PC-3 (cell line): ENCODE measurements around the gene PRKCQ. TPM values are rescaled to one million over a fixed set of nuclear protein-coding genes. Genes with fewer than 3 reads are reported as not detected.

Experiments
- ATAC-seq: fragments of 200-7000 bp; cut with Tn5 transposase; 2 replicates; pipeline ENCODE4 v1.9.1; 2020; ENCODE audit warnings: mild to moderate bottlenecking, moderate library complexity
- BruUV-seq: library from RNA; stranded (reverse); fragments of 400-500 nt; replicated peaks from 2 replicates; lab custom pipeline; 2021; lab: Mats Ljungman, UMichigan
- CTCF ChIA-PET: fragments of 300-600 bp; sonication (Branson Sonifier 250); formaldehyde crosslinking; loops from one replicate; lab custom pipeline; 2022; ENCODE audit warnings: antibody characterized with exemption; lab: Charles Lee
- POLR2A ChIA-PET: fragments of 300-600 bp; sonication (Branson Sonifier 250); formaldehyde crosslinking; loops from one replicate; lab custom pipeline; 2022; ENCODE audit warnings: antibody characterized with exemption; ENCODE audit not compliant: unreplicated experiment; lab: Charles Lee
- DNase-seq: peaks from one replicate; pipeline ENCODE4 v3.0.0-alpha.2; 2015
- H2AFZ ChIP-seq: fragments of 300-600 bp; sonication (generic); 2 replicates; pipeline ENCODE4 v1.6.0; 2016; ENCODE audit warnings: antibody characterized with exemption, low read length
- H3F3A ChIP-seq: fragments of 300-600 bp; sonication (generic); one replicate; pipeline ENCODE4 v1.6.0; 2017; ENCODE audit warnings: antibody characterized with exemption, low read length, control low read depth, mild to moderate bottlenecking; ENCODE audit not compliant: unreplicated experiment
- H3K27ac ChIP-seq: fragments of 300-600 bp; sonication (generic); 2 replicates; pipeline ENCODE4 v1.5.1; 2016; ENCODE audit warnings: mild to moderate bottlenecking, low read length
- H3K27me3 ChIP-seq: fragments of 300-600 bp; sonication (generic); 2 replicates; pipeline ENCODE4 v1.6.1; 2016; ENCODE audit warnings: low read length, mixed read lengths
- H3K36me3 ChIP-seq: fragments of 300-600 bp; sonication (generic); 2 replicates; pipeline ENCODE4 v1.6.1; 2016; ENCODE audit warnings: low read depth, mixed run types, low read length, mixed read lengths
- H3K4me1 ChIP-seq: fragments of 300-600 bp; sonication (generic); 2 replicates; pipeline ENCODE4 v1.5.1; 2016; ENCODE audit warnings: low read length; ENCODE audit not compliant: insufficient read depth
- H3K4me2 ChIP-seq: fragments of 300-600 bp; sonication (generic); 2 replicates; pipeline ENCODE4 v1.6.0; 2016; ENCODE audit warnings: low read length
- H3K4me3 ChIP-seq: fragments of 300-600 bp; sonication (generic); 2 replicates; pipeline ENCODE4 v1.5.1; 2016; ENCODE audit warnings: mild to moderate bottlenecking, low read length, mixed read lengths
- H3K79me2 ChIP-seq: fragments of 300-600 bp; sonication (generic); 2 replicates; pipeline ENCODE4 v1.6.1; 2017; ENCODE audit warnings: low read length, mixed read lengths
- H3K9ac ChIP-seq: fragments of 300-600 bp; sonication (generic); 2 replicates; pipeline ENCODE4 v1.6.0; 2016; ENCODE audit warnings: mild to moderate bottlenecking, low read length
- H3K9me2 ChIP-seq: fragments of 300-600 bp; sonication (generic); replicated peaks from 2 replicates; pipeline ENCODE4 v1.6.1; 2016; ENCODE audit warnings: mixed run types, low read length, mixed read lengths
- H3K9me3 ChIP-seq: fragments of 300-600 bp; sonication (generic); 2 replicates; pipeline ENCODE4 v1.6.1; 2016; ENCODE audit warnings: low read length, mixed read lengths
- H4K20me1 ChIP-seq: fragments of 300-600 bp; sonication (generic); 2 replicates; pipeline ENCODE4 v1.6.1; 2016; ENCODE audit warnings: low read length, mixed read lengths
- CTCF ChIP-seq: fragments of 300-600 bp; sonication (generic); conservative IDR thresholded peaks from 2 replicates; pipeline ENCODE4 v1.5.1; 2017; ENCODE audit warnings: antibody characterized with exemption, low read depth, mild to moderate bottlenecking, low read length
- EZH2 ChIP-seq: fragments of 300-600 bp; sonication (generic); IDR thresholded peaks from one replicate; pipeline ENCODE4 v1.6.1; 2017; ENCODE audit warnings: antibody characterized with exemption, mild to moderate bottlenecking, low read length; ENCODE audit not compliant: unreplicated experiment
- EZH2phosphoT487 ChIP-seq: fragments of 300-600 bp; sonication (generic); IDR thresholded peaks from 2 replicates; pipeline ENCODE4 v1.6.1; 2018; ENCODE audit warnings: mild to moderate bottlenecking, antibody characterized with exemption, low read length, borderline replicate concordance
- intact Hi-C: fragments of 100-400 bp; cut with micrococcal nuclease; formaldehyde crosslinking; loops from 2 replicates; pipeline ENCODE4 v1.9.0; 2023
- total RNA-seq: library from RNA; depleted of rRNA; stranded (reverse); fragments of >200 nt; gene quantifications from 2 replicates; pipeline ENCODE4 v1.2.3, GENCODE V29; 2014

The PRKCQ gene
- total RNA-seq, 1 experiment from 2014 or later: not detected

DNA sequence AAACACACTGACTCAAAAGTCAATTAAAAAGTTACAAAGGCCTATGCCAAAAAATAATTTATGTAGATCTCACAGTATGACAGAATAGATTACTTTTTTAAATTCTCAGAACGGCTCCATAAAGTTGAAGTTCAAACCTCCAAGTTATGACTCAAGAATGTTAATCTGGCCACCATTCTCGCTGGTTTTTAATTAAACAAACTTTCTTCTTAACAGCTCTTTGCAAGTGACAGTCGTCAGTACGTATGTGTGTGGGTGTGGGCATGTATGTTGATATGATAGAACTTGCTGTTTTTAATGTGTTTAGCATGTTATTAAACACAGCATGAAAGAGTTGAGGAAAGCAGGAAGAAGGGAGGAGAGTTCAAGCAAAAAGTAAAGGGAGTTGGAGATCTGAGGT, 18.5 kb downstream of the PRKCQ start:
- Histone ChIP-seq H3K4me1 (no peaks in the 10 kb centered on the region), H3K9me3 (no peaks in the 10 kb centered on the region), H3K36me3 (no peaks in the 10 kb centered on the region), H3K4me2 (no peak overlapping the region), H3F3A (no peaks in the 10 kb centered on the region), H3K27ac (no peak overlapping the region), H3K27me3 (peaks cover 78% of the 10 kb centered on the region), H4K20me1 (no peaks in the 10 kb centered on the region), H3K79me2 (no peaks in the 10 kb centered on the region), H3K4me3 (no peak overlapping the region), H2AFZ (no peak overlapping the region), H3K9ac (no peak overlapping the region), H3K9me2 (no peaks in the 10 kb centered on the region)
- ChIA-PET CTCF (no interaction called here), POLR2A (no interaction called here)
- ATAC-seq (no peak), DNase-seq (no peak)
- intact Hi-C loops: no loop called here
- no peak for TF ChIP-seq EZH2phosphoT487
- no peak for TF ChIP-seq CTCF
- no peak for TF ChIP-seq EZH2
- BruUV-seq: no TSS peak

DNA sequence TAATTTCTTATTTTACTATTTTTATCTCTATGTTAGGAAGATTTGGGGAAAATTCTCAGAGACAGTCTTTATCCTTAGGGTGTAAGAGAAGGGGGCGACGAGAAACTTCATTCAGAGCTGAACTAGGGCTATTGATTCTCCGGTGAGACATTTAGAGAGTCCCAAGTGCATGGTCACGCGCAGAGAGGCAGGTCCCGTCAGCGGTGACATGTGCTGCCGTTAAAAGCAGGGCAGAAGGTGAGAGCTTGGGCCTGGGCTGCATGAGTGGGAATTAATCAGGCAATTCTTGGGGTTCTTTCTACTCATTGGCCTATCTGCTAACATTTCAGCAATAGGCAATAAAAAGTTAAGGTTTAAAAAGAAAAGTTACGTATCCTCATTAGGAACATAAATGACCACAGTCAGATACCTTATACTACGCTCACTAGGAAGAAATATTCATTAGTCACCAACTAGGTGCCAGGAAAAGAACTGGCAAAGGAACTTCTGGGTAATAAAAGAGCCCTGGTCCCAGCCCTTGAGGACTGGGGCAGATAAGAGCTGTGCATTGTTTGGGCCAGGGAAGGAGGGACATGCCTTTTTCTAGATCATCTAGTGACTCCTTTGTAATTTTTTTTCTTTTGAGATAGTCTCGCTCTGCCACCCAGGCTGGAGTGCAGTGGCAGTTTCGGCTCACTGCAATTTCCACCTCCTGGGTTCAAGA, 21.2 kb downstream of the PRKCQ start:
- H2AFZ ChIP-seq: no peak overlapping the region
- H3K27me3 ChIP-seq: peaks cover 54% of the 10 kb centered on the region
- no peaks in the 10 kb centered on the region for H3K9me2 ChIP-seq
- H3K9ac ChIP-seq: no peak overlapping the region
- ATAC-seq: no peak
- no peak overlapping the region for H3K4me2 ChIP-seq
- no peak for DNase-seq
- no peaks in the 10 kb centered on the region for H3K9me3 ChIP-seq
- no peaks in the 10 kb centered on the region for H3K4me1 ChIP-seq
- H3K4me3 ChIP-seq: no peak overlapping the region
- CTCF ChIA-PET: no interaction called here
- H3K36me3 ChIP-seq: no peaks in the 10 kb centered on the region
- BruUV-seq: no TSS peak
- intact Hi-C loops: no loop called here
- no peaks in the 10 kb centered on the region for H3K79me2 ChIP-seq
- H4K20me1 ChIP-seq: no peaks in the 10 kb centered on the region
- no peak for TF ChIP-seq EZH2phosphoT487
- TF ChIP-seq EZH2: no peak
- TF ChIP-seq CTCF: no peak
- H3F3A ChIP-seq: no peaks in the 10 kb centered on the region
- POLR2A ChIA-PET: no interaction called here
- no peak overlapping the region for H3K27ac ChIP-seq

DNA sequence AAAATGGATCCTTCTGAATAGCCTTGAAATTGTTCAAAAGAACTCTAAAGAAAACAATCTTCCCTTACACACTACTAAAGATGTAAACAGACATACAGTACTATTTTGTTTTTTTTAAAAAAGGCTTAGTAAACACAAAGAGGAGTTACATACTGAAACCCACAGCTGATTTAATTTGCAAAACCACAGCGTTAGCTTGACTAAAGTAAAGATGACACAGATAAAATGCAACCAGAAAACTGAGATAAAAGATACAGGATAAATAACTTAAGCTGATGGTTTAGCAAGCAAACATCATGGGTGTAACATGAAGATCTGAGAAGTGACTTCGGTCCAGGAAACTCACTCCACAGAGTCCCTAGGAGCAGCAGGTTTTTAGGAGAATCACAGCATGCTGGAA, 21.8 kb downstream of the PRKCQ start:
- no peak for ATAC-seq
- H3K36me3 ChIP-seq: no peaks in the 10 kb centered on the region
- no TSS peak for BruUV-seq
- no peaks in the 10 kb centered on the region for H3K79me2 ChIP-seq
- no peak overlapping the region for H2AFZ ChIP-seq
- H3K9me3 ChIP-seq: no peaks in the 10 kb centered on the region
- no peak overlapping the region for H3K4me2 ChIP-seq
- DNase-seq: no peak
- peaks cover 48% of the 10 kb centered on the region for H3K27me3 ChIP-seq
- TF ChIP-seq EZH2 (no peak), EZH2phosphoT487 (no peak), CTCF (no peak)
- POLR2A ChIA-PET: no interaction called here
- intact Hi-C loops: no loop called here
- H3K27ac ChIP-seq: no peak overlapping the region
- CTCF ChIA-PET: no interaction called here
- no peaks in the 10 kb centered on the region for H3K4me1 ChIP-seq
- no peak overlapping the region for H3K9ac ChIP-seq
- H3K9me2 ChIP-seq: no peaks in the 10 kb centered on the region
- no peaks in the 10 kb centered on the region for H3F3A ChIP-seq
- no peaks in the 10 kb centered on the region for H4K20me1 ChIP-seq
- no peak overlapping the region for H3K4me3 ChIP-seq
